ENCODE results near the gene IP6K3. TPM values are rescaled to one million over a fixed set of nuclear protein-coding genes. Genes with fewer than 3 reads are reported as not detected.

Gene IP6K3
- total RNA-seq, 1 experiment from 2014 or later, result 1.7 TPM

DNA sequence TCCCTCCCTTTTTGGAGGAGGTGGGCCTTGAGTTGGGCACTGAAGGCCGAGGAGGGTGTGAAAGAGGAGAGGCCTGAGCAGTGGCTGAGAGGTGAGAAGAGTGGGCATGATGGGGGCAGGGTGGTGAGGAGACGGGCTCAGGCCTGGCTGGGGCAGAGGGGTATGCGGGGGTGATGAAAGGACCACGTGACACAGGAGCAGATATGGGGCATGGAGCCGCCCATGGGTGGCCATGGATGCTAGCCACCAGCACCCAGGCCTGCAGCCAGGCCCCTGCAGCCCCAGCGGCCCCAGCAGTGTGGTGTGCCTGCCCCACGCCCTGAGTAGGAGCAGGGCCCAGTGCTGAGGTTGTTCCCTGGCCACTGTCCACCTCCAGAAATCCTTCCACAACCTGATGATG lies 61.7 kb downstream of the IP6K3 start:
- Mint-ChIP-seq H3K27me3 (ENCODE audit: insufficient read depth, unreplicated experiment) (no peaks in the 10 kb centered on the region), H3K9me3 (ENCODE audit: unreplicated experiment) (no peaks in the 10 kb centered on the region), H3K36me3 (ENCODE audit: insufficient read depth, unreplicated experiment) (peaks cover 73% of the 10 kb centered on the region), H3K4me1 (ENCODE audit: insufficient read depth, unreplicated experiment) (no peaks in the 10 kb centered on the region), H3K27ac (ENCODE audit: low read depth, unreplicated experiment) (no peak overlapping the region), H3K4me3 (ENCODE audit: unreplicated experiment) (no peak overlapping the region)
- ChIA-PET CTCF (no interaction called here), POLR2A (no interaction called here)
- no peak for DNase-seq (ENCODE audit: unreplicated experiment)
- no TSS peak for BruUV-seq (replicated peaks)
- intact Hi-C loops (cut with micrococcal nuclease), result no loop called here
- TF ChIP-seq CTCF (IDR thresholded peaks at IDR 0.05; ENCODE audit: unreplicated experiment), result no peak

DNA sequence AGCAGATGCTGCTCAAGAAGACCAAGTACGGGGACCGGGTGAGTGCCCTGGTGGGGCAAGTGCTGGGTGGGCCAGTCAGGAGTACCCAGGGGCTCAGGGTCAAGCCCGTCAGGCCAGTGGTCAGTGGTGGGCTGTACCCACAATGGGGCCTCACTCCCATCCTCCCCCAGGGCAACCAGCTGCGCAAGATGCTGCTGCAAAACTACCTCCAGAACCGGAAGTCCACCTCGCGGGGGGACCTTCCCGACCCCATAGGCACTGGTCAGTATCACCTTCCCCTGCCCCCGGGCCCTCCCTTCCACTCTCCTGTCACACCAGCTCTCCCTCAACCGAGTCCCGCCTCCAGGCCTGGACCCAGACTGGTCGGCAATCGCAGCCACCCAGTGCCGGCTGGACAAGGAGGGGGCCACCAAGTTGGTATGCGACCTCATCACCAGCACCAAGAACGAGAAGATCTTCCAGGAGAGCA lies 62.2 kb downstream of the IP6K3 start:
- no TSS peak for BruUV-seq (replicated peaks)
- ChIA-PET CTCF (interaction anchor here (1.1 to 1.5 kb wide), 2 partner anchors 97 to 99 kb away, joined by 3 to 4 read pairs; no protein-coding TSS in a partner anchor), POLR2A (no interaction called here)
- Mint-ChIP-seq H3K36me3 (ENCODE audit: insufficient read depth, unreplicated experiment) (peaks cover 71% of the 10 kb centered on the region), H3K9me3 (ENCODE audit: unreplicated experiment) (no peaks in the 10 kb centered on the region), H3K27me3 (ENCODE audit: insufficient read depth, unreplicated experiment) (no peaks in the 10 kb centered on the region), H3K4me1 (ENCODE audit: insufficient read depth, unreplicated experiment) (no peaks in the 10 kb centered on the region), H3K27ac (ENCODE audit: low read depth, unreplicated experiment) (no peak overlapping the region), H3K4me3 (ENCODE audit: unreplicated experiment) (no peak overlapping the region)
- intact Hi-C loops (cut with micrococcal nuclease), result no loop called here
- no peak for TF ChIP-seq CTCF (IDR thresholded peaks at IDR 0.05; ENCODE audit: unreplicated experiment)
- no peak for DNase-seq (ENCODE audit: unreplicated experiment)

GRCh38 chr6:33683576-33684427 lies 62.9 kb downstream of the IP6K3 start:
- H3K36me3 Mint-ChIP-seq (ENCODE audit: insufficient read depth, unreplicated experiment), result peaks cover 69% of the 10 kb centered on the region
- intact Hi-C loops (cut with micrococcal nuclease), result no loop called here
- no peaks in the 10 kb centered on the region for H3K4me1 Mint-ChIP-seq (ENCODE audit: insufficient read depth, unreplicated experiment)
- H3K27me3 Mint-ChIP-seq (ENCODE audit: insufficient read depth, unreplicated experiment), result no peaks in the 10 kb centered on the region
- no peak overlapping the region for H3K27ac Mint-ChIP-seq (ENCODE audit: low read depth, unreplicated experiment)
- H3K9me3 Mint-ChIP-seq (ENCODE audit: unreplicated experiment), result no peaks in the 10 kb centered on the region
- H3K4me3 Mint-ChIP-seq (ENCODE audit: unreplicated experiment), result no peak overlapping the region
- BruUV-seq (replicated peaks), result no TSS peak
- ChIA-PET CTCF (interaction anchor here (1.1 to 2.0 kb wide), 4 partner anchors 17 to 99 kb away, joined by 3 to 7 read pairs (median 4); no protein-coding TSS in a partner anchor), POLR2A (interaction anchor here (0.6 to 1.5 kb wide), 2 partner anchors 19 to 27 kb away, joined by 3 to 9 read pairs; partner anchors contain the start of gene UQCC2)
- no peak for DNase-seq (ENCODE audit: unreplicated experiment)
- TF ChIP-seq CTCF (IDR thresholded peaks at IDR 0.05; ENCODE audit: unreplicated experiment), result no peak

DNA sequence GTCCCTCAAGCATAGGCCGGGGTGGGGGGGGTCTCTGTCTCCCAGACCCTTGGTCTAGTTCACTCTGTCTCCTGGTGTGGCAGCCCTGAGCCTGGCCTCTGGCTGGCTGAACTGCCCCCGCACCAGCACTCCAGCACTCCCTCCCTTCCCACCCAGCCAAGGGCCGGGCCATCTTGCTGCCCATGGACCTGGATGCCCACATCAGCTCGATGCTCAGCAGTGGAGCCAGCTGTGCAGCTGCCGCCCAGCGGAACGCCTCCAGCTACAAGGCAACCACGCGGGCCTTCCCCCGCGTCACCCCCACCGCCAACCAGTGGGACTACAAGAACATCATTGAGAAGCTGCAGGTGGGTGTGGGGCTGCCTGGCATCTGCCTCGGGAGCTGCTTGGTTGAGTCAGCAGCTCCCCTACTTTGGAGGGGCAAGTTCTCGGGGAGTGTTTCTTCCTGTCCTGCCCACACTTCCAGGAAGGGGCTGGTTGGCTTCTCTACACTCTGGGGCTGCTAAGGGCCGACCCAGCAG lies 63.6 kb downstream of the IP6K3 start:
- DNase-seq (ENCODE audit: unreplicated experiment), result no peak
- H3K9me3 Mint-ChIP-seq (ENCODE audit: unreplicated experiment), result no peaks in the 10 kb centered on the region
- intact Hi-C loops (cut with micrococcal nuclease), result no loop called here
- H3K36me3 Mint-ChIP-seq (ENCODE audit: insufficient read depth, unreplicated experiment), result peaks cover 67% of the 10 kb centered on the region
- H3K4me3 Mint-ChIP-seq (ENCODE audit: unreplicated experiment), result no peak overlapping the region
- TF ChIP-seq CTCF (IDR thresholded peaks at IDR 0.05; ENCODE audit: unreplicated experiment), result no peak
- BruUV-seq (replicated peaks), result no TSS peak
- no peaks in the 10 kb centered on the region for H3K27me3 Mint-ChIP-seq (ENCODE audit: insufficient read depth, unreplicated experiment)
- POLR2A ChIA-PET, result interaction anchor here (0.8 to 1.5 kb wide), 2 partner anchors 28 to 62 kb away, joined by 5 to 9 read pairs; partner anchors contain the start of genes ITPR3 and UQCC2
- H3K27ac Mint-ChIP-seq (ENCODE audit: low read depth, unreplicated experiment), result no peak overlapping the region
- CTCF ChIA-PET, result interaction anchor here (0.5 to 2.0 kb wide), 7 partner anchors 12 to 679 kb away, joined by 3 to 7 read pairs (median 4); no protein-coding TSS in a partner anchor
- no peaks in the 10 kb centered on the region for H3K4me1 Mint-ChIP-seq (ENCODE audit: insufficient read depth, unreplicated experiment)

Measured in MCF 10A (cell line).